Memory B cell (primary cell): ENCODE measurements around the gene SLC38A2.

ENCODE experiments used
- ATAC-seq: fragments of 150-1000 bp; cut with Tn5 transposase; 2 replicates; pipeline ENCODE4 v1.10.0; 2021; ENCODE audit warnings: low read depth, mild to moderate bottlenecking, moderate library complexity
- DNase-seq, 2 donors: peaks; one replicate each; pipeline ENCODE4 v3.0.0; 2022; ENCODE audit warnings: low spot score in 2 of 2
- H3K27ac Mint-ChIP-seq: one replicate; pipeline ENCODE4 v1.8.0; 2022; ENCODE audit warnings: mild to moderate bottlenecking, moderate library complexity, mixed read lengths
- H3K27me3 Mint-ChIP-seq: one replicate; pipeline ENCODE4 v1.8.0; 2022; ENCODE audit warnings: mixed read lengths
- H3K36me3 Mint-ChIP-seq: one replicate; pipeline ENCODE4 v1.8.0; 2022; ENCODE audit warnings: mild to moderate bottlenecking, mixed read lengths
- H3K4me1 Mint-ChIP-seq: one replicate; pipeline ENCODE4 v1.8.0; 2022; ENCODE audit warnings: mixed read lengths
- H3K4me3 Mint-ChIP-seq: one replicate; pipeline ENCODE4 v1.8.0; 2022; ENCODE audit warnings: mild to moderate bottlenecking, moderate library complexity, mixed read lengths
- H3K9me3 Mint-ChIP-seq: one replicate; pipeline ENCODE4 v1.8.0; 2022; ENCODE audit warnings: mixed read lengths

Gene SLC38A2

GRCh38 chr12:46366771-46367170, 5.8 kb downstream of the SLC38A2 start:
- Mint-ChIP-seq H3K36me3 (peaks cover 35% of the 10 kb centered on the region), H3K27me3 (no peaks in the 10 kb centered on the region), H3K9me3 (no peaks in the 10 kb centered on the region), H3K4me3 (no peak overlapping the region), H3K27ac (peak overlapping the region; percentile 80), H3K4me1 (peaks cover 30% of the 10 kb centered on the region)
- ATAC-seq (no peak), DNase-seq (no peak)

GRCh38 chr12:46365951-46366379, 6.6 kb downstream of the SLC38A2 start:
- Mint-ChIP-seq H3K4me3 (no peak overlapping the region), H3K9me3 (no peaks in the 10 kb centered on the region), H3K27ac (no peak overlapping the region), H3K4me1 (peaks cover 35% of the 10 kb centered on the region), H3K27me3 (no peaks in the 10 kb centered on the region), H3K36me3 (peaks cover 36% of the 10 kb centered on the region)
- ATAC-seq (no peak), DNase-seq (no peak)

GRCh38 chr12:46364777-46365580, 7.6 kb downstream of the SLC38A2 start:
- peaks cover 32% of the 10 kb centered on the region for H3K4me1 Mint-ChIP-seq
- H3K27me3 Mint-ChIP-seq = no peaks in the 10 kb centered on the region
- H3K9me3 Mint-ChIP-seq = no peaks in the 10 kb centered on the region
- peak overlapping the region; percentile 35 for H3K27ac Mint-ChIP-seq
- DNase-seq = no peak
- ATAC-seq = no peak
- H3K4me3 Mint-ChIP-seq = no peak overlapping the region
- H3K36me3 Mint-ChIP-seq = peaks cover 43% of the 10 kb centered on the region

- DNase-seq (no peak), ATAC-seq (no peak)
- H3K4me3 Mint-ChIP-seq = no peak overlapping the region
- peak overlapping the region; percentile 79 for H3K27ac Mint-ChIP-seq
- peaks cover 50% of the 10 kb centered on the region for H3K36me3 Mint-ChIP-seq
- no peaks in the 10 kb centered on the region for H3K9me3 Mint-ChIP-seq
- peaks cover 32% of the 10 kb centered on the region for H3K4me1 Mint-ChIP-seq
- H3K27me3 Mint-ChIP-seq = no peaks in the 10 kb centered on the region
Measured at GRCh38 chr12:46364300-46364696, 8.3 kb downstream of the SLC38A2 start.

- DNase-seq = no peak
- Mint-ChIP-seq H3K27ac (peak overlapping the region; percentile 79), H3K36me3 (peaks cover 54% of the 10 kb centered on the region), H3K4me1 (peaks cover 32% of the 10 kb centered on the region), H3K4me3 (no peak overlapping the region), H3K9me3 (no peaks in the 10 kb centered on the region), H3K27me3 (no peaks in the 10 kb centered on the region)
- no peak for ATAC-seq
Measured at GRCh38 chr12:46363582-46364299, 8.8 kb downstream of the SLC38A2 start.

- Mint-ChIP-seq H3K36me3 (peaks cover 54% of the 10 kb centered on the region), H3K27me3 (no peaks in the 10 kb centered on the region), H3K4me3 (no peak overlapping the region), H3K9me3 (no peaks in the 10 kb centered on the region), H3K27ac (peak overlapping the region; percentile 78), H3K4me1 (peaks cover 32% of the 10 kb centered on the region)
- ATAC-seq (no peak), DNase-seq (no peak)
Measured at GRCh38 chr12:46362895-46363581, 9.5 kb downstream of the SLC38A2 start.

- Mint-ChIP-seq H3K4me3 (no peak overlapping the region), H3K4me1 (peaks cover 26% of the 10 kb centered on the region), H3K27me3 (no peaks in the 10 kb centered on the region), H3K36me3 (peaks cover 46% of the 10 kb centered on the region), H3K27ac (peak overlapping the region; percentile 78), H3K9me3 (no peaks in the 10 kb centered on the region)
- ATAC-seq = no peak
- no peak for DNase-seq
Measured at GRCh38 chr12:46361667-46362034, 10.9 kb downstream of the SLC38A2 start.

- no peaks in the 10 kb centered on the region for H3K9me3 Mint-ChIP-seq
- peaks cover 26% of the 10 kb centered on the region for H3K4me1 Mint-ChIP-seq
- peak in 1 of 2 donors; percentile 31 for DNase-seq
- H3K4me3 Mint-ChIP-seq = peak overlapping the region; percentile 56
- peak overlapping the region; percentile 78 for H3K27ac Mint-ChIP-seq
- peak; percentile 94 for ATAC-seq
- H3K36me3 Mint-ChIP-seq = peaks cover 46% of the 10 kb centered on the region
- no peaks in the 10 kb centered on the region for H3K27me3 Mint-ChIP-seq
Measured at GRCh38 chr12:46360908-46361666, 11.5 kb downstream of the SLC38A2 start.

GRCh38 chr12:46360370-46360769, 12.2 kb downstream of the SLC38A2 start:
- H3K27ac Mint-ChIP-seq = peak overlapping the region; percentile 78
- ATAC-seq (no peak), DNase-seq (no peak)
- H3K9me3 Mint-ChIP-seq = no peaks in the 10 kb centered on the region
- peaks cover 26% of the 10 kb centered on the region for H3K4me1 Mint-ChIP-seq
- H3K27me3 Mint-ChIP-seq = no peaks in the 10 kb centered on the region
- H3K4me3 Mint-ChIP-seq = no peak overlapping the region
- H3K36me3 Mint-ChIP-seq = peaks cover 46% of the 10 kb centered on the region

- Mint-ChIP-seq H3K27ac (no peak overlapping the region), H3K36me3 (peaks cover 44% of the 10 kb centered on the region), H3K27me3 (no peaks in the 10 kb centered on the region), H3K4me3 (no peak overlapping the region), H3K9me3 (no peaks in the 10 kb centered on the region), H3K4me1 (peaks cover 24% of the 10 kb centered on the region)
- no peak for ATAC-seq
- no peak for DNase-seq
Measured at GRCh38 chr12:46359667-46360280, 12.8 kb downstream of the SLC38A2 start.

GRCh38 chr12:46358791-46359666, 13.5 kb downstream of the SLC38A2 start:
- no peak for ATAC-seq

GRCh38 chr12:46358325-46358700, 14.3 kb downstream of the SLC38A2 start:
- H3K27me3 Mint-ChIP-seq = no peaks in the 10 kb centered on the region

More at GRCh38 chr12:46358791-46359666, 13.5 kb downstream of the SLC38A2 start:
- Mint-ChIP-seq H3K4me3 (no peak overlapping the region), H3K27ac (no peak overlapping the region), H3K9me3 (no peaks in the 10 kb centered on the region), H3K27me3 (no peaks in the 10 kb centered on the region), H3K4me1 (peaks cover 28% of the 10 kb centered on the region), H3K36me3 (peaks cover 41% of the 10 kb centered on the region)
- DNase-seq = no peak

More at GRCh38 chr12:46358325-46358700, 14.3 kb downstream of the SLC38A2 start:
- H3K9me3 Mint-ChIP-seq = no peaks in the 10 kb centered on the region
- ATAC-seq = no peak
- H3K27ac Mint-ChIP-seq = no peak overlapping the region
- no peak for DNase-seq
- H3K4me3 Mint-ChIP-seq = no peak overlapping the region
- H3K4me1 Mint-ChIP-seq = peaks cover 31% of the 10 kb centered on the region
- H3K36me3 Mint-ChIP-seq = peaks cover 37% of the 10 kb centered on the region
